Left ventricle myocardium superior (tissue), 1 donor: Measurements from ENCODE around the gene TRDN. TPM values are rescaled to one million over a fixed set of nuclear protein-coding genes. Genes with fewer than 3 reads are reported as not detected.
"Not testable (repeated sequence)": the region's sequence is repeated elsewhere in the genome, so short reads cannot be mapped to it uniquely, and the experiment has no call there.

ENCODE experiments used
- ATAC-seq: fragments of 200-7000 bp; cut with Tn5 transposase; one replicate; pipeline ENCODE4 v1.9.1; 2020; ENCODE audit warnings: mild to moderate bottlenecking, moderate library complexity
- DNase-seq: peaks from one replicate; pipeline ENCODE4 v3.0.0-alpha.2; 2020
- intact Hi-C: fragments of 100-400 bp; cut with micrococcal nuclease; formaldehyde crosslinking; loops from one replicate; pipeline ENCODE4 v1.11.0; 2022
- total RNA-seq: library from RNA; stranded (reverse); fragmentation: NEBNext Ultra II Directional; extraction: Animal tissue kit (Norgen Biotek cat#: 25700); gene quantifications from one replicate; pipeline ENCODE4 v1.2.1, GENCODE V29; 2021
- donor health status: DM: no; HTN: yes; CAD: no; lungs with severe emphysema.

Gene TRDN
- total RNA-seq, 1 donor from 2014 or later = 470 TPM

DNA sequence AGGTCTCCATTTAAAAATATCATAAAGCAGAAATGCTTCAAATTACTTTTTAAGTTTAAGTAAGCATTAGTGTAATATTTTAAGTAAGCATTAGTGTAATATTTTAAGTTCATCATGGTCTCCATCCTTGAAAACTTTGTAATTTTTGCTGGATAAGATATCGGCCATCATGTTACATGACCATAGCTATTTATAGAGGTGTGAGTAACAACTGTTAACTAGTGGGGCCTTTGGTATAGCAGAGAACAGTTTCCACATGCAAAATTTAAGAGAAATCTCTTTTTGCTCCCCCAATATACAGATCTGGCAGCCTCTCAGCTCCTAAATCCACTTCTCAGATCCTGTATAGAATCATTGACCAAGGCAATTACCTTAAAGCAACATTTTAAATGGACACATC, 468 bp downstream of the TRDN start:
- ATAC-seq = peak; percentile 80
- intact Hi-C loops = loop anchor here (10.0 kb wide), 1 partner anchor 121 kb away; no protein-coding TSS in a partner anchor

GRCh38 chr6:123635567-123635966, 1.2 kb downstream of the TRDN start:
- intact Hi-C loops = loop anchor here (10.0 kb wide), 1 partner anchor 121 kb away; no protein-coding TSS in a partner anchor
- no peak for ATAC-seq
- no peak for DNase-seq

More for the DNA sequence above, 468 bp downstream of the TRDN start:
- no peak for DNase-seq

- intact Hi-C loops = loop anchor here (10.0 kb wide), 1 partner anchor 120 kb away; no protein-coding TSS in a partner anchor
- ATAC-seq (no peak), DNase-seq (no peak)
Observed at GRCh38 chr6:123635144-123635543, 1.6 kb downstream of the TRDN start.

DNA sequence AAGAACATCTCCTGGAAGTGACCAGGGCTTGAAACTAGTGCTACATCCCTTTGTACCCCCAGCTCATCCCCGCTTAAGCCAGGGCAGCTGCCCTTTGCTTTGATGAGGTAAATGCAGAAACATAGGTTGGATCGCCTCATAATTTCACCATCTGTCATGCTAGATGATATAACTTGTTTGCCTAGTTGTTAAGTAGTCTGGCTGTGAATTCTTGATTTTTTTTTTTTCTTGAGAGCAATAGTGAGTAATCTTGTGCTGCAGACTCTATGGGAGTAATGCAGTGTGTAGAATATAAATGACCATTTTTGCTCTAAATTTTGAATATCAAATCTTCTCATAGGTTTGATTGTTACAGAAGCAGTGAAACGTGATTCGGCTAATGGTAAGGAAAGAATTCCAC, 4.1 kb downstream of the TRDN start:
- intact Hi-C loops = loop anchor here (10.0 kb wide), 1 partner anchor 118 kb away; no protein-coding TSS in a partner anchor
- no peak for DNase-seq
- ATAC-seq = no peak

DNA sequence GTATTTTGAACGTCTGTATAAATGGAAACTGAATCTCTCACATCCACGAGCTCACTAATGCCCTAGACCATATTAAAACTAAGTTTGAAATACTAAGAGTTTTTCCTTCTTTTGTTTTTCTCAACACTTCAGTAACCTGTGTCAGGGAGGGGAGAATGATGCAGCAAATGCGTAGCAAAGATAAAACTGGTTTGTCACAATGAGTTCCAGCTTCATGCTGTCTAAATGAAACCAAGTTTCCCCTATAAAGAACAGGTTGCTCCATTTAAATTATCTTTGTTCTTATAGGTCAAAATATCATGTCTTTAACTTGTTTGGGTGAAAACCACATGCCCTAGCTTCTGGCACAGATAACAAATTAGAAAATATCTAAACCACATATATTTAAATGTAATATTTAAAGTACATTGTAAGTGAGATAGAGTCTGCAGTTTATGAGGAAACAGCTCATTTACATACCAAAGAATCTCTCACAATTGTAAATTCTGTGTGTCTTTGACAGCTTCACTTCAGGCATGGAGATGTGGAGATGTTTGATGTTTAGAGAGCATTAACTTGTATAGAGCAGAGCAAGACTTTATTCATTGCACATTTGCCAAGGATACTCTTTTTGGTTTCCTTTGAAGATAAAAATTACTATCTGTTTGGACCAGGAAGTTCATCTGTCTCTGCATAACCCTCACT, 7.3 kb downstream of the TRDN start:
- DNase-seq (no peak), ATAC-seq (peak; percentile 22)
- intact Hi-C loops = no loop called here

GRCh38 chr6:123625696-123626095, 11.1 kb downstream of the TRDN start:
- intact Hi-C loops = no loop called here
- ATAC-seq (no peak), DNase-seq (no peak)

- intact Hi-C loops = no loop called here
- ATAC-seq = no peak
- no peak for DNase-seq
Observed at GRCh38 chr6:123622780-123623179, 14.0 kb downstream of the TRDN start.

DNA sequence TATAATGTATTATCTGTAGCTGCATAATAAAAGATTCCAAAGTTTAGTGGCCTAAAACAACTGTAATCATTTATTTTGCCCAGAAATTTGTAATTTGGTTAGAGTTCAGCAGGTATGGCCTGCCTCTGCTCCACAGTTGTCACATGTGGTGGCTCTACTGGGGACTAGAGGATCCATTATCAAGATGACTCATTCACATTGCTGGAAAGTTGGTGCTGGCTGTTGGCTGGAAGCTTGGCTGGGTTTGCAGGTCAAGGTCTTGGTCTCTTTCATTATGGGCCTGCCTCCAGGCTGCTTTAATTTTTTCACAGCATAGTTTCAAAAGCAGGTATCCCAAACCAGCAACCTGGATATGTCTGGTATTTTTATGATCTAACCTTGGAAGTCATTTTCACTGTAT, 17.6 kb downstream of the TRDN start:
- DNase-seq = no peak
- peak; percentile 77 for ATAC-seq
- intact Hi-C loops = no loop called here

GRCh38 chr6:123616942-123617341, 19.8 kb downstream of the TRDN start:
- peak; percentile 82 for ATAC-seq
- no peak for DNase-seq
- intact Hi-C loops = no loop called here

GRCh38 chr6:123616016-123616415, 20.7 kb downstream of the TRDN start:
- no peak for DNase-seq
- ATAC-seq = peak; percentile 47
- intact Hi-C loops = no loop called here

DNA sequence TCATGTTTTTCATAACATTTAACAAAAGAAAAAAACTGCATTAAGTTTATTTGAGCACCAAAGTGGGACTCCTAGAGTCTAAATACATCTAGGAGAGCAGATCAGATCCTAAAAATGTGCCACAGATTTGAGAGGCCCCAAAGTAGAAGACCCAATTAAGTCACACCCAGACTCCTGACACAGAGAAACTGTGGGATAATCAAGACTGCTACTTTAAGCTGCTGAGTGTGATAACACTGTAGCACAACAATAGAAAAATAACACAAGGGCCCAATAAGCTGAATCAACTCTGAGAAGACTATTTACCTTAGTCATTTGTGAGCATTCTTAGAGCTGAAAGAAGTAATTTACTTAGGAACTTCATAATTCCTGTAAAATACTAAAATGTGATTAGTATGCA, 26.0 kb downstream of the TRDN start:
- ATAC-seq = peak; percentile 50
- DNase-seq = no peak

GRCh38 chr6:123604067-123604466, 32.7 kb downstream of the TRDN start:
- intact Hi-C loops = no loop called here
- DNase-seq (no peak), ATAC-seq (peak; percentile 75)

More for the DNA sequence above, 26.0 kb downstream of the TRDN start:
- intact Hi-C loops = no loop called here

- DNase-seq (no peak), ATAC-seq (no peak)
- intact Hi-C loops = no loop called here
Observed at GRCh38 chr6:123598011-123598410, 38.7 kb downstream of the TRDN start.

- intact Hi-C loops = no loop called here
- DNase-seq (no peak), ATAC-seq (no peak)
Observed at GRCh38 chr6:123594776-123595175, 42.0 kb downstream of the TRDN start.

DNA sequence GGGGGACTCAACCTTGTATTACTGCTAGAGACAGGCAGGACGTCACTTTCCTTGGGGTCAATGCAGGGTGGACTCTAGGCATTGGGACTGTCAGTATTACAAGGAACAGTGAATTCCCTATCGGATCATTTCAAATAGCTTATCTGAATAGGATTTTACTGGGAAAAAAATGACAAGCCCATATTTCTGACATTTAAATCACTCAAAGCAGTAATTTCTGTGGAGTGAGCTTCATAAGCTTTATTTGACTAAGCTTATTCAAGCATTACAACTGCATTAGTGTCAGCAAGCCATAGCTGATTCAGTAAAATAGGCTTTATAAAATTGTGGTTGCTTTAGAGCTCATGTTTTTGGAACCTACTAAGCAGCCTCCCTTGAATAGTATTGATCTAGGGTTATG, 44.3 kb downstream of the TRDN start:
- intact Hi-C loops = no loop called here
- ATAC-seq = no peak
- DNase-seq = no peak

- DNase-seq (no peak), ATAC-seq (no peak)
- intact Hi-C loops = no loop called here
Observed at GRCh38 chr6:123589973-123590372, 46.8 kb downstream of the TRDN start.

GRCh38 chr6:123589317-123589716, 47.4 kb downstream of the TRDN start:
- ATAC-seq (no peak), DNase-seq (no peak)
- intact Hi-C loops = no loop called here

- no peak for ATAC-seq
- DNase-seq = no peak
- intact Hi-C loops = no loop called here
Observed at GRCh38 chr6:123588546-123588895, 48.2 kb downstream of the TRDN start.

DNA sequence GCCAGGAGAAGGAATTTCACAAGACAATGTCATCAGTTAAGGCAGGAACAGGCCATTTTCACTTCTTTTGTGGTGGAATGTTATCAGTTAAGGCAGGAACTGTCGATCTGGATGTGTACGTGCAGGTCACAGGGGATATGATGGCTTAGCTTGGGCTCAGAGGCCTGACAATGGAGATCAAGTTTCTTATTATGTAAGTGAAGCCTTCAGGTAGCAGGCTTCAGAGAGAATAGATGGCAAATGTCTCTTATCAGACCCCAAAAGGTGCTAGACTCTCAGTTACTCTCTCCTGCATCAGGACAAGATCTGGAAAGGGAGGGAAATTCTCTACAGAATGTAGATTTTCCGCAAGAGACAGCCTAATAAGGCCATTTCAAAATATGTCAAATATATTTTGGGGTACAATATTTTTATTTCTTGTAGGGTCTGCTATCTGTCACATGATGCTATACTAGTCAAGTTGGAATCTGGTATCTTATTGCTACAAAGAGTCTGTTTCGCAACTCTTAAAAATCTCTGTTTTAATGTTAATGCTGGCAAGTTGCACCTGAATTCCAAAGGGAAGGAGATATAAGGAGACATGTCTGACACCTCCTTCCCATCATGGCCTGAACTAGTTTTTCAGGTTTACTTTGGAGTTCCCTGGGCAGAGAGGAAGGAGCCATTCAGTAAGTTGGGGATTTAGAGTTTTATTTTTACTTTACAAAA, 48.8 kb downstream of the TRDN start:
- no peak for DNase-seq
- intact Hi-C loops = no loop called here
- no peak for ATAC-seq

- ATAC-seq, intact Hi-C loops: not testable (repeated sequence)
Observed at GRCh38 chr6:123587407-123587806, 49.3 kb downstream of the TRDN start.

DNA sequence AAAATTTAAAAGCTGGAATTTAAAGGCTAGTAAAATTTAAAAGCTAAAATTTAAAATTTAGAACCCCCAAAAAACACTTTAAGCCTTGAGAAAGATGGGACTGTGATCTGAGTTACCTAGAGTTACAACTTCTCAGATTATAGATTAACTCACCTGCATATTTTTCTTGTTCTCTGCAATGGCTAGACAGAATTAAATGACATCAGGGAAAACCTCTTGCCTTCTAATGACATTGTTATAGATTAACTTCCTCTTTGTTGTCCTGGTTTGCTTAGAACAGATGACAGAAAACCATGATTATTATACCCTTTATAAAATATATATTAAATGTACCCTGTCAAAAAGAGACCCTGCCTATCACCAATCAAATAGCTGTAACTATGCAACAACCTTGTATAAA, 56.4 kb downstream of the TRDN start:
- DNase-seq (no peak), ATAC-seq (no peak)
- intact Hi-C loops = no loop called here

More at GRCh38 chr6:123587407-123587806, 49.3 kb downstream of the TRDN start:
- not testable (repeated sequence) for DNase-seq
